Neural progenitor cell (in vitro differentiated cells): ENCODE results near the gene KAT14. TPM values are rescaled to one million over a fixed set of nuclear protein-coding genes. Genes with fewer than 3 reads are reported as not detected.

ENCODE experiments used
- DNase-seq: peaks from one replicate; pipeline ENCODE4 v3.0.0-alpha.2; 2016; ENCODE audit warnings: low spot score
- H2AFZ ChIP-seq: fragments of 200-600 bp; sonication (generic); replicated peaks from 2 replicates; pipeline ENCODE4 v1.6.1; 2016; ENCODE audit warnings: antibody characterized with exemption
- H3F3A ChIP-seq: fragments of 200-600 bp; sonication (generic); 2 replicates; pipeline ENCODE4 v1.6.1; 2016; ENCODE audit warnings: antibody characterized with exemption, low read depth
- H3K27ac ChIP-seq: fragments of 200-600 bp; sonication (generic); 2 replicates; pipeline ENCODE4 v1.5.1; 2016; ENCODE audit warnings: mild to moderate bottlenecking
- H3K27me3 ChIP-seq: fragments of 200-600 bp; sonication (generic); 2 replicates; pipeline ENCODE4 v1.6.1; 2016; ENCODE audit warnings: mild to moderate bottlenecking, moderate library complexity
- H3K36me3 ChIP-seq: fragments of 200-600 bp; sonication (generic); 2 replicates; pipeline ENCODE4 v1.5.1; 2016
- H3K4me1 ChIP-seq: fragments of 200-600 bp; sonication (generic); 2 replicates; pipeline ENCODE4 v1.6.1; 2016; ENCODE audit warnings: mixed run types
- H3K4me2 ChIP-seq: fragments of 200-600 bp; sonication (generic); 2 replicates; pipeline ENCODE4 v1.6.1; 2016
- H3K4me3 ChIP-seq: fragments of 200-600 bp; sonication (generic); 2 replicates; pipeline ENCODE4 v1.5.1; 2016
- H3K79me2 ChIP-seq: fragments of 200-600 bp; sonication (generic); 2 replicates; pipeline ENCODE4 v1.6.1; 2016; ENCODE audit warnings: low read depth
- H3K9ac ChIP-seq: fragments of 200-600 bp; sonication (generic); 2 replicates; pipeline ENCODE4 v1.6.1; 2016
- H3K9me3 ChIP-seq: fragments of 200-600 bp; sonication (generic); 2 replicates; pipeline ENCODE4 v1.5.1; 2016; ENCODE audit warnings: low read depth
- H4K20me1 ChIP-seq: fragments of 200-600 bp; sonication (generic); 2 replicates; pipeline ENCODE4 v1.6.1; 2016; ENCODE audit warnings: low read depth
- H3K27ac Mint-ChIP-seq: 3 replicates; pipeline ENCODE4 v1.8.0; 2021; ENCODE audit warnings: mixed read lengths
- H3K27me3 Mint-ChIP-seq: 2 replicates; pipeline ENCODE4 v1.8.0; 2022; ENCODE audit warnings: low read depth, mild to moderate bottlenecking, inconsistent platforms, moderate library complexity, mixed read lengths; ENCODE audit not compliant: insufficient read depth
- H3K36me3 Mint-ChIP-seq: 3 replicates; pipeline ENCODE4 v1.8.0; 2021; ENCODE audit warnings: mixed read lengths
- H3K4me1 Mint-ChIP-seq: 3 replicates; pipeline ENCODE4 v1.8.0; 2021; ENCODE audit warnings: mixed read lengths
- H3K4me3 Mint-ChIP-seq: 3 replicates; pipeline ENCODE4 v1.8.0; 2021; ENCODE audit warnings: mild to moderate bottlenecking, moderate library complexity, mixed read lengths
- H3K9me3 Mint-ChIP-seq: 3 replicates; pipeline ENCODE4 v1.8.0; 2020; ENCODE audit warnings: mixed read lengths
- CTCF ChIP-seq: fragments of 200-600 bp; sonication (generic); IDR thresholded peaks from 2 replicates; pipeline ENCODE4 v1.5.1; 2017; ENCODE audit warnings: antibody characterized with exemption, mild to moderate bottlenecking
- EZH2 ChIP-seq: fragments of 200-600 bp; sonication (generic); IDR thresholded peaks from 2 replicates; pipeline ENCODE4 v1.6.1; 2017; ENCODE audit warnings: antibody characterized with exemption, mild to moderate bottlenecking, moderate library complexity
- EZH2phosphoT487 ChIP-seq: fragments of 200-600 bp; sonication (generic); IDR thresholded peaks from 2 replicates; pipeline ENCODE4 v1.6.1; 2017; ENCODE audit warnings: antibody characterized with exemption
- total RNA-seq: library from RNA; depleted of rRNA; stranded (reverse); fragments of >200 nt; gene quantifications from 2 replicates; pipeline ENCODE4 v1.2.3, GENCODE V29; 2015; ENCODE audit warnings: low replicate concordance

Gene KAT14
- total RNA-seq, 1 donor from 2014 or later, result 28.5 TPM

- peaks cover 9% of the 10 kb centered on the region for H3K27me3 ChIP-seq
- Mint-ChIP-seq H3K27ac (peak overlapping the region; percentile 85), H3K36me3 (peaks cover 8% of the 10 kb centered on the region), H3K9me3 (no peaks in the 10 kb centered on the region), H3K27me3 (peaks cover 4% of the 10 kb centered on the region), H3K4me3 (peak overlapping the region; percentile 96), H3K4me1 (peaks cover 20% of the 10 kb centered on the region)
- peak overlapping the region; percentile 60 for H3K27ac ChIP-seq
- peaks cover 52% of the 10 kb centered on the region for H3K79me2 ChIP-seq
- no peaks in the 10 kb centered on the region for H3F3A ChIP-seq
- TF ChIP-seq EZH2phosphoT487 (no peak), EZH2 (no peak), CTCF (no peak)
- peak overlapping the region; percentile 85 for H3K4me3 ChIP-seq
- peaks cover 4% of the 10 kb centered on the region for H3K36me3 ChIP-seq
- no peak for DNase-seq
- H3K9ac ChIP-seq, result peak overlapping the region; percentile 80
- H3K4me2 ChIP-seq, result peak overlapping the region; percentile 97
- peaks cover 17% of the 10 kb centered on the region for H3K4me1 ChIP-seq
- no peaks in the 10 kb centered on the region for H3K9me3 ChIP-seq
- H4K20me1 ChIP-seq, result peaks cover 17% of the 10 kb centered on the region
- H2AFZ ChIP-seq, result peak overlapping the region; percentile 94
These were observed 561 bp downstream of the KAT14 start for GRCh38 chr20:18138266-18138582.

- peaks cover 17% of the 10 kb centered on the region for H4K20me1 ChIP-seq
- peaks cover 20% of the 10 kb centered on the region for H3K4me1 Mint-ChIP-seq
- H3K36me3 ChIP-seq, result peaks cover 4% of the 10 kb centered on the region
- no peak for DNase-seq
- peak overlapping the region; percentile 85 for H3K4me3 ChIP-seq
- H3K27me3 Mint-ChIP-seq, result peaks cover 3% of the 10 kb centered on the region
- H3K9me3 ChIP-seq, result no peaks in the 10 kb centered on the region
- H3K4me2 ChIP-seq, result peak overlapping the region; percentile 97
- peaks cover 8% of the 10 kb centered on the region for H3K36me3 Mint-ChIP-seq
- no peak overlapping the region for H3K27ac ChIP-seq
- peak overlapping the region; percentile 85 for H3K27ac Mint-ChIP-seq
- H3F3A ChIP-seq, result no peaks in the 10 kb centered on the region
- peaks cover 9% of the 10 kb centered on the region for H3K27me3 ChIP-seq
- peaks cover 54% of the 10 kb centered on the region for H3K79me2 ChIP-seq
- H3K9ac ChIP-seq, result peak overlapping the region; percentile 80
- H3K9me3 Mint-ChIP-seq, result no peaks in the 10 kb centered on the region
- TF ChIP-seq EZH2phosphoT487, result no peak
- no peak for TF ChIP-seq CTCF
- TF ChIP-seq EZH2, result no peak
- H3K4me3 Mint-ChIP-seq, result peak overlapping the region; percentile 96
- no peak overlapping the region for H2AFZ ChIP-seq
- H3K4me1 ChIP-seq, result peaks cover 17% of the 10 kb centered on the region
These were observed 1.2 kb downstream of the KAT14 start for GRCh38 chr20:18138639-18139583.

GRCh38 chr20:18139832-18140231 is 2.2 kb downstream of the KAT14 start:
- no peak overlapping the region for H3K4me3 ChIP-seq
- Mint-ChIP-seq H3K9me3 (no peaks in the 10 kb centered on the region), H3K36me3 (peaks cover 11% of the 10 kb centered on the region), H3K4me3 (peak overlapping the region; percentile 96), H3K27me3 (peaks cover 2% of the 10 kb centered on the region), H3K4me1 (peaks cover 20% of the 10 kb centered on the region), H3K27ac (no peak overlapping the region)
- H3K9ac ChIP-seq, result no peak overlapping the region
- peaks cover 17% of the 10 kb centered on the region for H3K4me1 ChIP-seq
- H3K4me2 ChIP-seq, result peak overlapping the region; percentile 97
- no peak overlapping the region for H2AFZ ChIP-seq
- no peaks in the 10 kb centered on the region for H3F3A ChIP-seq
- no peak for DNase-seq
- peaks cover 54% of the 10 kb centered on the region for H3K79me2 ChIP-seq
- TF ChIP-seq EZH2, result no peak
- TF ChIP-seq EZH2phosphoT487, result no peak
- TF ChIP-seq CTCF, result no peak
- peaks cover 4% of the 10 kb centered on the region for H3K36me3 ChIP-seq
- no peaks in the 10 kb centered on the region for H3K9me3 ChIP-seq
- H4K20me1 ChIP-seq, result peaks cover 17% of the 10 kb centered on the region
- no peak overlapping the region for H3K27ac ChIP-seq
- H3K27me3 ChIP-seq, result peaks cover 9% of the 10 kb centered on the region
